Hepatocyte (in vitro differentiated cells): Measurements from ENCODE around the gene BGN. TPM values are rescaled to one million over a fixed set of nuclear protein-coding genes. Genes with fewer than 3 reads are reported as not detected.

Source experiments
- DNase-seq: peaks from one replicate; pipeline ENCODE4 v3.0.0-alpha.2; 2016; ENCODE audit warnings: low spot score
- H2AFZ ChIP-seq: fragments of 200-600 bp; sonication (generic); 2 replicates; pipeline ENCODE4 v1.6.0; 2016; ENCODE audit warnings: antibody characterized with exemption, mild to moderate bottlenecking
- H3K27ac ChIP-seq: fragments of 200-600 bp; sonication (generic); 2 replicates; pipeline ENCODE4 v1.5.1; 2016; ENCODE audit warnings: mild to moderate bottlenecking
- H3K27me3 ChIP-seq: fragments of 200-600 bp; sonication (generic); 2 replicates; pipeline ENCODE4 v1.6.1; 2016
- H3K36me3 ChIP-seq: fragments of 200-600 bp; sonication (generic); replicated peaks from 2 replicates; pipeline ENCODE4 v1.5.1; 2016; ENCODE audit warnings: low read depth; ENCODE audit not compliant: insufficient read depth
- H3K4me1 ChIP-seq: fragments of 200-600 bp; sonication (generic); 2 replicates; pipeline ENCODE4 v1.5.1; 2016; ENCODE audit warnings: mild to moderate bottlenecking, moderate library complexity; ENCODE audit not compliant: insufficient read depth
- H3K4me2 ChIP-seq: fragments of 200-600 bp; sonication (generic); 2 replicates; pipeline ENCODE4 v1.6.0; 2016
- H3K4me3 ChIP-seq: fragments of 200-600 bp; sonication (generic); 2 replicates; pipeline ENCODE4 v1.5.1; 2016; ENCODE audit warnings: mild to moderate bottlenecking
- H3K79me2 ChIP-seq: fragments of 200-600 bp; sonication (generic); 2 replicates; pipeline ENCODE4 v1.6.0; 2017; ENCODE audit warnings: mild to moderate bottlenecking
- H3K9me2 ChIP-seq: fragments of 200-600 bp; sonication (generic); replicated peaks from 2 replicates; pipeline ENCODE4 v1.6.0; 2017; ENCODE audit warnings: mild to moderate bottlenecking; ENCODE audit not compliant: insufficient read depth
- H3K9me3 ChIP-seq: fragments of 200-600 bp; sonication (generic); 2 replicates; pipeline ENCODE4 v1.5.1; 2016; ENCODE audit warnings: low read depth, mild to moderate bottlenecking
- H4K20me1 ChIP-seq: fragments of 200-600 bp; sonication (generic); 2 replicates; pipeline ENCODE4 v1.6.0; 2016; ENCODE audit warnings: mild to moderate bottlenecking; ENCODE audit not compliant: insufficient read depth, poor library complexity, severe bottlenecking
- CTCF ChIP-seq: fragments of 200-600 bp; sonication (generic); IDR thresholded peaks from 2 replicates; pipeline ENCODE4 v1.5.1; 2016; ENCODE audit warnings: antibody characterized with exemption, mild to moderate bottlenecking; ENCODE audit not compliant: poor library complexity
- EZH2 ChIP-seq: fragments of 200-600 bp; sonication (generic); IDR thresholded peaks from 2 replicates; pipeline ENCODE4 v1.6.1; 2016; ENCODE audit warnings: antibody characterized with exemption, mild to moderate bottlenecking, borderline replicate concordance
- EZH2phosphoT487 ChIP-seq: fragments of 200-600 bp; sonication (generic); IDR thresholded peaks from one replicate; pipeline ENCODE4 v1.6.1; 2018; ENCODE audit warnings: antibody characterized with exemption, mild to moderate bottlenecking, low read depth, moderate library complexity; ENCODE audit not compliant: unreplicated experiment, severe bottlenecking
- WGBS: methylation state at CpG from one replicate; pipeline ENCODE4 v1.1.6; 2016; ENCODE audit warnings: low lambda C conversion rate; ENCODE audit errors: missing lambda C conversion rate; 5-methylcytosine and 5-hydroxymethylcytosine counted together
- polyA plus RNA-seq: library from polyadenylated mRNA; unstranded; fragments of >200 nt; fragmentation: Nextera tagmentation; extraction: Ambion mirVana; gene quantifications from 2 replicates; pipeline ENCODE4 v1.2.1, GENCODE V29; 2016
- total RNA-seq: library from RNA; depleted of rRNA; stranded (reverse); fragments of >200 nt; gene quantifications from 2 replicates; pipeline ENCODE4 v1.2.3, GENCODE V29; 2014

The BGN gene
- total and polyA plus RNA-seq, 2 experiments from 2014 or later: 14.5 to 27.5 TPM

- H3K79me2 ChIP-seq: no peaks in the 10 kb centered on the region
- no peaks in the 10 kb centered on the region for H3K36me3 ChIP-seq
- TF ChIP-seq EZH2: no peak
- TF ChIP-seq EZH2phosphoT487: no peak
- TF ChIP-seq CTCF: no peak
Measured at GRCh38 chrX:153537080-153537479, 42.3 kb downstream of the BGN start.

GRCh38 chrX:153537526-153538295 is 42.9 kb downstream of the BGN start:
- Histone ChIP-seq H3K9me3 (no peaks in the 10 kb centered on the region), H3K4me3 (no peak overlapping the region), H3K4me2 (no peak overlapping the region), H4K20me1 (no peaks in the 10 kb centered on the region), H3K9me2 (no peaks in the 10 kb centered on the region), H3K27me3 (no peaks in the 10 kb centered on the region), H3K36me3 (no peaks in the 10 kb centered on the region), H2AFZ (no peak overlapping the region), H3K79me2 (no peaks in the 10 kb centered on the region), H3K27ac (no peak overlapping the region), H3K4me1 (no peaks in the 10 kb centered on the region)
- DNase-seq: no peak
- TF ChIP-seq CTCF: no peak
- TF ChIP-seq EZH2phosphoT487: no peak
- no peak for TF ChIP-seq EZH2
- 79% methylated on average over 26 of the region's 26 CpGs for WGBS

More at GRCh38 chrX:153537080-153537479, 42.3 kb downstream of the BGN start:
- Histone ChIP-seq H3K4me2 (no peak overlapping the region), H4K20me1 (no peaks in the 10 kb centered on the region), H2AFZ (no peak overlapping the region), H3K4me1 (no peaks in the 10 kb centered on the region), H3K27ac (no peak overlapping the region), H3K27me3 (no peaks in the 10 kb centered on the region), H3K9me2 (no peaks in the 10 kb centered on the region), H3K4me3 (no peak overlapping the region), H3K9me3 (no peaks in the 10 kb centered on the region)
- DNase-seq: no peak
- WGBS: 92% methylated on average over 11 of the region's 11 CpGs

GRCh38 chrX:153538424-153538823 is 43.6 kb downstream of the BGN start:
- TF ChIP-seq CTCF (no peak), EZH2phosphoT487 (no peak), EZH2 (no peak)
- no peak overlapping the region for H2AFZ ChIP-seq
- no peaks in the 10 kb centered on the region for H3K27me3 ChIP-seq
- WGBS: 96% methylated on average over 17 of the region's 17 CpGs
- DNase-seq: no peak
- H4K20me1 ChIP-seq: no peaks in the 10 kb centered on the region
- H3K4me2 ChIP-seq: no peak overlapping the region
- no peaks in the 10 kb centered on the region for H3K79me2 ChIP-seq
- no peaks in the 10 kb centered on the region for H3K9me3 ChIP-seq
- H3K9me2 ChIP-seq: no peaks in the 10 kb centered on the region
- H3K36me3 ChIP-seq: no peaks in the 10 kb centered on the region
- H3K4me1 ChIP-seq: no peaks in the 10 kb centered on the region
- H3K27ac ChIP-seq: no peak overlapping the region
- no peak overlapping the region for H3K4me3 ChIP-seq
